Amygdala (tissue), 56 donors: ENCODE data around the gene CUX1.
"Not testable (repeated sequence)": the region's sequence is repeated elsewhere in the genome, so short reads cannot be mapped to it uniquely, and the experiment has no call there.

ENCODE experiments used
- DNase-seq, 56 donors: peaks; one replicate each; lab custom pipeline; 2025; lab: John Stamatoyannopoulos, UW

The CUX1 gene

GRCh38 chr7:102111061-102112041, 293.9 kb downstream of the CUX1 start:
- peak in 22 of 56 donors; percentile 4 to 54 (median 22) for DNase-seq

GRCh38 chr7:102115181-102115580, 297.8 kb downstream of the CUX1 start:
- DNase-seq = no peak

GRCh38 chr7:102115931-102116330, 298.5 kb downstream of the CUX1 start:
- no peak for DNase-seq

GRCh38 chr7:102117743-102118142, 300.3 kb downstream of the CUX1 start:
- DNase-seq = no peak

- DNase-seq = peak in 44 of 56 donors; percentile 7 to 79 (median 42)
Observed at GRCh38 chr7:102119213-102119651, 301.8 kb downstream of the CUX1 start.

GRCh38 chr7:102119925-102120324, 302.5 kb downstream of the CUX1 start:
- DNase-seq = peak in 3 of 56 donors; percentile 5 to 11 (median 7)

- no peak for DNase-seq
Observed at GRCh38 chr7:102120666-102121195, 303.3 kb downstream of the CUX1 start.

GRCh38 chr7:102122026-102122425, 304.6 kb downstream of the CUX1 start:
- DNase-seq = no peak

GRCh38 chr7:102125127-102125596, 307.7 kb downstream of the CUX1 start:
- DNase-seq = no peak

GRCh38 chr7:102128303-102128702, 310.9 kb downstream of the CUX1 start:
- DNase-seq = no peak

- no peak for DNase-seq
Observed at GRCh38 chr7:102129636-102130370, 312.4 kb downstream of the CUX1 start.

GRCh38 chr7:102132209-102132752, 314.9 kb downstream of the CUX1 start:
- DNase-seq = no peak

- DNase-seq = no peak
Observed at GRCh38 chr7:102138676-102139075, 321.2 kb downstream of the CUX1 start.

GRCh38 chr7:102140952-102141370, 323.5 kb downstream of the CUX1 start:
- peak in 14 of 56 donors; percentile 4 to 51 (median 10) for DNase-seq

- not testable (repeated sequence) for DNase-seq
Observed at GRCh38 chr7:102142433-102142832, 325.0 kb downstream of the CUX1 start.

GRCh38 chr7:102146122-102146521, 328.7 kb downstream of the CUX1 start:
- peak in 33 of 56 donors; percentile 3 to 72 (median 21) for DNase-seq

GRCh38 chr7:102147008-102147407, 329.6 kb downstream of the CUX1 start:
- DNase-seq = no peak

GRCh38 chr7:102148799-102149198, 331.4 kb downstream of the CUX1 start:
- DNase-seq = no peak

- no peak for DNase-seq
Observed at GRCh38 chr7:102149416-102149815, 332.0 kb downstream of the CUX1 start.

GRCh38 chr7:102150266-102150665, 332.8 kb downstream of the CUX1 start:
- DNase-seq = no peak
